Panc1 (cell line): ENCODE measurements around the gene CHRNG. TPM values are rescaled to one million over a fixed set of nuclear protein-coding genes. Genes with fewer than 3 reads are reported as not detected.
A peak's percentile ranks its signal among the peaks of the same experiment; 100 is the strongest.

ENCODE experiments used
- ATAC-seq: fragments of 200-7000 bp; cut with Tn5 transposase; 2 replicates; pipeline ENCODE4 v1.9.1; 2020; ENCODE audit warnings: mild to moderate bottlenecking, moderate library complexity
- BruUV-seq: library from RNA; stranded (reverse); fragments of 400-500 nt; replicated peaks from 2 replicates; lab custom pipeline; 2021; lab: Mats Ljungman, UMichigan
- CTCF ChIA-PET: fragments of 300-600 bp; sonication (Branson Sonifier 250); formaldehyde crosslinking; loops from one replicate; lab custom pipeline; 2022; ENCODE audit warnings: antibody characterized with exemption; lab: Charles Lee
- POLR2A ChIA-PET: fragments of 300-600 bp; sonication (Branson Sonifier 250); formaldehyde crosslinking; loops from one replicate; lab custom pipeline; 2022; ENCODE audit warnings: antibody characterized with exemption; lab: Charles Lee
- DNase-seq: peaks from one replicate; pipeline ENCODE4 v3.0.0-alpha.2; 2010; ENCODE audit warnings: low read depth, low spot score
- H3K27ac ChIP-seq: 2 replicates; pipeline ENCODE4 v1.5.1; 2011; ENCODE audit warnings: mild to moderate bottlenecking, low read length, inconsistent platforms
- H3K27me3 ChIP-seq: fragments of 200-500 bp; sonication (Bioruptor generic); 2 replicates; pipeline ENCODE4 v1.6.0; 2014; ENCODE audit warnings: low read length, inconsistent platforms; ENCODE audit not compliant: control insufficient read depth, insufficient read depth
- H3K36me3 ChIP-seq: fragments of 200-500 bp; sonication (Bioruptor generic); 2 replicates; pipeline ENCODE4 v1.5.1; 2014; ENCODE audit warnings: inconsistent platforms, mild to moderate bottlenecking, low read length, moderate library complexity; ENCODE audit not compliant: control insufficient read depth, insufficient read depth
- H3K4me1 ChIP-seq: 2 replicates; pipeline ENCODE4 v1.5.1; 2011; ENCODE audit warnings: inconsistent platforms, mild to moderate bottlenecking, low read length, moderate library complexity; ENCODE audit not compliant: control insufficient read depth, insufficient read depth
- H3K4me3 ChIP-seq, 2 experiments: 2 replicates each; pipeline ENCODE4 v1.5.1; 2011 to 2012; ENCODE audit warnings: low read depth in 2 of 2, low read length in 2 of 2, mild to moderate bottlenecking in 2 of 2, inconsistent platforms in 1 of 2, moderate library complexity in 1 of 2
- H3K9me3 ChIP-seq: fragments of 200-500 bp; sonication (Bioruptor generic); 2 replicates; pipeline ENCODE4 v1.5.1; 2014; ENCODE audit warnings: low read depth, mild to moderate bottlenecking, inconsistent platforms, low read length, moderate library complexity; ENCODE audit not compliant: control insufficient read depth, insufficient read depth
- CTCF ChIP-seq: fragments of 450-650 bp; IDR thresholded peaks from 2 replicates; pipeline ENCODE4 v1.5.1; 2017; ENCODE audit warnings: mild to moderate bottlenecking
- POLR2AphosphoS5 ChIP-seq: IDR thresholded peaks from 2 replicates; pipeline ENCODE4 v1.6.1; 2012; ENCODE audit warnings: mild to moderate bottlenecking, low read depth, low read length, moderate library complexity
- REST ChIP-seq, 2 experiments: IDR thresholded peaks; 2 replicates each; pipeline ENCODE4 v1.6.1; 2011 to 2012; ENCODE audit warnings: low read depth in 2 of 2, control low read depth in 1 of 2, low read length in 1 of 2, mild to moderate bottlenecking in 1 of 2, moderate library complexity in 1 of 2; ENCODE audit not compliant: insufficient read depth in 1 of 2
- SIN3A ChIP-seq: IDR thresholded peaks from 2 replicates; pipeline ENCODE4 v1.6.1; 2012; ENCODE audit warnings: low read depth, mild to moderate bottlenecking, low read length, moderate library complexity, borderline replicate concordance; ENCODE audit not compliant: insufficient read depth
- TCF7L2 ChIP-seq: IDR thresholded peaks from 2 replicates; pipeline ENCODE4 v1.6.1; 2011; ENCODE audit warnings: mild to moderate bottlenecking, low read depth, low read length, inconsistent platforms
- in situ Hi-C: cut with HindIII; loops from 2 replicates; pipeline ENCODE4 v1.10.0; 2016; ENCODE audit warnings: low sequenced_read_pairs, low pct_unique_long_range_greater_than_20kb
- intact Hi-C: fragments of 100-400 bp; cut with micrococcal nuclease; formaldehyde crosslinking; loops from one replicate; pipeline ENCODE4 v1.10.0; 2022; ENCODE audit not compliant: unreplicated experiment
- total RNA-seq: library from RNA; stranded (reverse); gene quantifications from one replicate; pipeline ENCODE4 v1.2.1, GENCODE V29; 2021; ENCODE audit not compliant: unreplicated experiment

The CHRNG gene
- total RNA-seq, 1 experiment from 2014 or later: not detected

GRCh38 chr2:232563580-232563979, 24.1 kb downstream of the CHRNG start:
- no peaks in the 10 kb centered on the region for H3K27me3 ChIP-seq
- ChIA-PET CTCF (no interaction called here), POLR2A (interaction anchor here (0.7 kb wide), 1 partner anchor 27 kb away, joined by 4 read pairs; no protein-coding TSS in a partner anchor)
- H3K4me1 ChIP-seq: no peaks in the 10 kb centered on the region
- H3K36me3 ChIP-seq: peaks cover 32% of the 10 kb centered on the region
- no peaks in the 10 kb centered on the region for H3K9me3 ChIP-seq
- ATAC-seq (no peak), DNase-seq (no peak)
- no TSS peak for BruUV-seq
- H3K4me3 ChIP-seq: no peak overlapping the region
- intact Hi-C loops (no loop called here), in situ Hi-C loops (no loop called here)
- H3K27ac ChIP-seq: no peak overlapping the region
- no peak for TF ChIP-seq POLR2AphosphoS5
- no peak for TF ChIP-seq TCF7L2
- TF ChIP-seq SIN3A: no peak
- no peak for TF ChIP-seq CTCF
- no peak for TF ChIP-seq REST (IDR thresholded peaks at IDR 0.05; ENCODE audit: insufficient read depth in 1 of 2, low read depth in 2 of 2, low read length in 1 of 2)

- POLR2A ChIA-PET: interaction anchor here (0.6 kb wide), 1 partner anchor 87 kb away, joined by 14 read pairs; no protein-coding TSS in a partner anchor
Measured at GRCh38 chr2:232567721-232568120, 28.2 kb downstream of the CHRNG start.

More at GRCh38 chr2:232567721-232568120, 28.2 kb downstream of the CHRNG start:
- in situ Hi-C loops (no loop called here), intact Hi-C loops (no loop called here)
- DNase-seq (no peak), ATAC-seq (peak; percentile 43; the same call in 1 of the 2 replicates)
- Histone ChIP-seq H3K4me3 (no peak overlapping the region), H3K36me3 (peaks cover 32% of the 10 kb centered on the region), H3K4me1 (no peaks in the 10 kb centered on the region), H3K27me3 (no peaks in the 10 kb centered on the region), H3K27ac (no peak overlapping the region), H3K9me3 (no peaks in the 10 kb centered on the region)
- BruUV-seq: no TSS peak
- CTCF ChIA-PET: no interaction called here
- TF ChIP-seq CTCF (no peak), POLR2AphosphoS5 (no peak), REST (IDR thresholded peaks at IDR 0.05; ENCODE audit: insufficient read depth in 1 of 2, low read depth in 2 of 2, low read length in 1 of 2) (no peak), TCF7L2 (no peak), SIN3A (no peak)
